Heart right ventricle (tissue), 16 donors: Measurements from ENCODE around the gene GOLT1A. TPM values are rescaled to one million over a fixed set of nuclear protein-coding genes. Genes with fewer than 3 reads are reported as not detected.
A peak's percentile ranks its signal among the peaks of the same experiment; 100 is the strongest.

Source experiments
- ATAC-seq, 8 donors: fragments of 200-7000 bp; cut with Tn5 transposase; one replicate each; pipeline ENCODE4 v1.9.1; 2020; ENCODE audit warnings: mild to moderate bottlenecking in 8 of 8, moderate library complexity in 8 of 8, moderate number of reproducible peaks in 1 of 8
- DNase-seq, 2 donors: peaks; one replicate each; pipeline ENCODE4 v3.0.0-alpha.2; 2020
- H3K27ac ChIP-seq, 10 donors: fragments of 200-600 bp; sonication (generic) in 2 of 10; one replicate each; pipeline versions ENCODE4 v1.5.0 to v1.8.0; 2020 to 2022; ENCODE audit warnings: mild to moderate bottlenecking in 3 of 10
- H3K27me3 ChIP-seq, 7 donors: fragments of 200-600 bp; one replicate each; pipeline ENCODE4 v1.8.0; 2021 to 2022; ENCODE audit warnings: mild to moderate bottlenecking in 2 of 7
- H3K36me3 ChIP-seq, 9 donors: fragments of 200-600 bp; sonication (generic) in 1 of 9; one replicate each; pipeline versions ENCODE4 v1.5.0 to v1.8.0; 2020 to 2022; ENCODE audit warnings: mild to moderate bottlenecking in 2 of 9
- H3K4me1 ChIP-seq, 9 donors: fragments of 200-600 bp; sonication (generic) in 1 of 9; one replicate each; pipeline versions ENCODE4 v1.5.0 to v1.8.0; 2020 to 2022; ENCODE audit warnings: mild to moderate bottlenecking in 4 of 9
- H3K4me3 ChIP-seq, 10 donors: fragments of 200-600 bp; sonication (generic) in 2 of 10; one replicate each; pipeline versions ENCODE4 v1.5.0 to v1.8.0; 2020 to 2022; ENCODE audit warnings: mild to moderate bottlenecking in 7 of 10, moderate library complexity in 2 of 10
- H3K9me3 ChIP-seq, 11 donors: fragments of 200-600 bp in 10 of 11; sonication (generic) in 2 of 11; one replicate each; pipeline versions ENCODE4 v1.5.0 to v1.8.0; 2013 to 2022; ENCODE audit warnings: mild to moderate bottlenecking in 2 of 11, control low read depth in 1 of 11, moderate library complexity in 1 of 11
- WGBS, 2 donors: extraction: QIAGEN DNeasy Blood & Tissue Kit; methylation state at CpG; one replicate each; pipeline ENCODE4 v1.1.7; 2013; ENCODE audit warnings: inconsistent platforms in 1 of 2; 5-methylcytosine and 5-hydroxymethylcytosine counted together
- intact Hi-C, 10 donors: fragments of 100-400 bp; cut with DNase I; formaldehyde crosslinking; loops; one replicate each; pipeline versions ENCODE4 v1.11.1 to v1.14.2; 2022
- polyA plus RNA-seq, 2 donors: library from polyadenylated mRNA; stranded (reverse); fragments of 200-250 nt; gene quantifications; one replicate each; pipeline ENCODE4 v1.2.3, GENCODE V29; 2013
- total RNA-seq, 10 donors: library from RNA; stranded (reverse); fragmentation: NEBNext Ultra II Directional in 3 of 10; extraction: Animal tissue kit (Norgen Biotek cat#: 25700) in 3 of 10; gene quantifications; one replicate each; pipeline versions ENCODE4 v1.2.1 to v1.2.4, GENCODE V29; 2021 to 2023
- TF ChIP-seq, protein P1 (sequence below), 9 donors: fragments of 200-600 bp; sonication (generic) in 2 of 9; IDR thresholded peaks; one replicate each; pipeline versions ENCODE4 v1.5.0 to v1.8.0; 2021 to 2022; ENCODE audit warnings: antibody characterized with exemption in 9 of 9, mild to moderate bottlenecking in 5 of 9, moderate library complexity in 1 of 9
- donor health status: Arrhythmogenic right ventricular cardiomyopathy.
- donor health status: ischemic (EF 13 %, LVEDD 7.1; RV severe dilation, severe dysfunction).
- donor health status: healthy with polysubstance abuse.
- donor health status: DM: no; HTN: yes; CAD: no.
- donor health status: DM: no; HTN: no; CAD: no.
- donor health status: ischemic (EF 25% LVEDD 6.9; RV normal size, moderate dysfunction).
- donor health status: ischemic (EF 25% LVEDD 5.7; RV mildly dilated, moderate dysfunction).
- donor health status: healthy.
- donor health status: DM: yes; HTN: yes; CAD: no.
- donor health status: Ischemic cardiomyopathy.
- donor health status: ischemic (EF 35%, LVEDD 5.7; RV mildly dilated, moderate dysfunction).
- donor health status: nonischemic (EF 11% LVEDD 7.7; RV severe dilation, severe dysfunction).
- donor health status: DM: yes; HTN: yes; CAD: no.
- donor health status: PGD.
- donor health status: ischemic (EF 29% LVEDD 5.4; RV normal size, mild dysfunction).
- donor health status: nonischemic (EF 23%, LVEDD 6.1; RV moderate dilation, normal function).

GOLT1A gene
- total and polyA plus RNA-seq, 12 donors, result 0.43 TPM; not detected in 11

DNA sequence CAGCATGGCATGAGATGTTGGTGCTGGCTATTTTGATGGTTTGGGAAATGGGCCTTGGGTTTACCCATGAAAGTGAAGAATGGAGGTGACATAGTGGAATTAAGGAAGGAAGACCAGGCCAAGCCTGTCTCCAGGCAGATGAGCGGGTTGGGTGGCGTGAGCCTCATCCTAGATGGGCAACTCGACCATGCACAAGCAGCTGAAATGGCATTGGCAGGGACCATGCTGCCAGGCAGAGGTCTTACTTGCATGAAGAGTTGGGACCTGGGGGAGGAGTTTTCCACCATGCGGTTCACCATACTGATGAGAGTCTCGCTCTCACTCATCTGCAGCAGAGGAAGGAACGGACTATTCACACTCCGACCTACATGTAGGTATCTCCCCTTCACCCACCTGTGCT, 37.5 kb upstream of the GOLT1A start:
- ATAC-seq (no peak), DNase-seq (no peak)
- Histone ChIP-seq H3K9me3 (no peaks in the 10 kb centered on the region), H3K4me3 (no peak overlapping the region), H3K4me1 (peaks cover 0 to 26% (median 0%) of the 10 kb centered on the region in 9 donors), H3K36me3 (peaks cover 0 to 45% (median 0%) of the 10 kb centered on the region in 9 donors), H3K27me3 (no peaks in the 10 kb centered on the region), H3K27ac (no peak overlapping the region)
- WGBS, 2 donors, result 96 to 98% methylated on average over 7 of the region's 7 CpGs
- TF ChIP-seq, protein P1, sequence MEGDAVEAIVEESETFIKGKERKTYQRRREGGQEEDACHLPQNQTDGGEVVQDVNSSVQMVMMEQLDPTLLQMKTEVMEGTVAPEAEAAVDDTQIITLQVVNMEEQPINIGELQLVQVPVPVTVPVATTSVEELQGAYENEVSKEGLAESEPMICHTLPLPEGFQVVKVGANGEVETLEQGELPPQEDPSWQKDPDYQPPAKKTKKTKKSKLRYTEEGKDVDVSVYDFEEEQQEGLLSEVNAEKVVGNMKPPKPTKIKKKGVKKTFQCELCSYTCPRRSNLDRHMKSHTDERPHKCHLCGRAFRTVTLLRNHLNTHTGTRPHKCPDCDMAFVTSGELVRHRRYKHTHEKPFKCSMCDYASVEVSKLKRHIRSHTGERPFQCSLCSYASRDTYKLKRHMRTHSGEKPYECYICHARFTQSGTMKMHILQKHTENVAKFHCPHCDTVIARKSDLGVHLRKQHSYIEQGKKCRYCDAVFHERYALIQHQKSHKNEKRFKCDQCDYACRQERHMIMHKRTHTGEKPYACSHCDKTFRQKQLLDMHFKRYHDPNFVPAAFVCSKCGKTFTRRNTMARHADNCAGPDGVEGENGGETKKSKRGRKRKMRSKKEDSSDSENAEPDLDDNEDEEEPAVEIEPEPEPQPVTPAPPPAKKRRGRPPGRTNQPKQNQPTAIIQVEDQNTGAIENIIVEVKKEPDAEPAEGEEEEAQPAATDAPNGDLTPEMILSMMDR (IDR thresholded peaks at IDR 0.05), result no peak
- intact Hi-C loops, result loop anchor here in 1 of 10 donors (10.0 kb wide), 1 partner anchor 114 kb away; no protein-coding TSS in a partner anchor

DNA sequence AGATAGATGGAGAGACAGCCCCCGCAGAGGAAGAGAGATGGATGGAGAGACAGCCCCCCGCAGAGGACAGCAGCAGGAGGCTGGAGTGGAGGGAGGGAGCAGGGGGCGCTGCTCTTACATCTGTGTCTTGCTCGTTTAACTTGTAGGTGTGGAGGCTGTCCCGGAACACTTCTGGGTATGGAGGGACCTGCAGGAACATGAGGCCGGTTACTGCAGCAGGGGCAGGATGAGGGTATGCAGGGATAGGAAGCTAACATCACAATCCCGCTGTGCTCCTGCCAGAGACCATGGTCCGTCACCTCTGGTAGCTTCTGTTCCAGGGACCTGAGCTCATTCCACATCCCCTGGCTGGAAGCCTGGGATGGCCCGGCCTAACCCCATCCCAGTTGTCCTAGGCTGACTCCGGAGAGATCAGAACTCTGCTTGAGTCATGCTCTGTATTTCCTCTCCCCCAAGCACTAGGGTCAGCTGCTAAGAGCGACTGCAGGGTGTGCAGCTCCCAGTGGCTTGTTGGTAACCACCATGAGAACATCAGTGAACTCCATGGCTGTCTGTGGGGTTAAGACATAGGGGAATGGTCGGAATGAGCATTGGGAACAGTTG, 36.7 kb upstream of the GOLT1A start:
- H3K27me3 ChIP-seq, result no peaks in the 10 kb centered on the region
- no peak overlapping the region for H3K4me3 ChIP-seq
- TF ChIP-seq, protein P1 (IDR thresholded peaks at IDR 0.05), result no peak
- H3K36me3 ChIP-seq, result peaks cover 0 to 40% (median 0%) of the 10 kb centered on the region in 9 donors
- 66 to 74% methylated on average over 12 of the region's 12 CpGs for WGBS, 2 donors
- peak overlapping the region in 1 of 10 donors; percentile 7 for H3K27ac ChIP-seq
- H3K9me3 ChIP-seq, result no peaks in the 10 kb centered on the region
- peaks cover 0 to 26% (median 0%) of the 10 kb centered on the region in 9 donors for H3K4me1 ChIP-seq
- ATAC-seq (peak; percentile 48 to 82 (median 70)), DNase-seq (no peak)
- intact Hi-C loops, result loop anchor here in 1 of 10 donors (10.0 kb wide), 1 partner anchor 114 kb away; no protein-coding TSS in a partner anchor

DNA sequence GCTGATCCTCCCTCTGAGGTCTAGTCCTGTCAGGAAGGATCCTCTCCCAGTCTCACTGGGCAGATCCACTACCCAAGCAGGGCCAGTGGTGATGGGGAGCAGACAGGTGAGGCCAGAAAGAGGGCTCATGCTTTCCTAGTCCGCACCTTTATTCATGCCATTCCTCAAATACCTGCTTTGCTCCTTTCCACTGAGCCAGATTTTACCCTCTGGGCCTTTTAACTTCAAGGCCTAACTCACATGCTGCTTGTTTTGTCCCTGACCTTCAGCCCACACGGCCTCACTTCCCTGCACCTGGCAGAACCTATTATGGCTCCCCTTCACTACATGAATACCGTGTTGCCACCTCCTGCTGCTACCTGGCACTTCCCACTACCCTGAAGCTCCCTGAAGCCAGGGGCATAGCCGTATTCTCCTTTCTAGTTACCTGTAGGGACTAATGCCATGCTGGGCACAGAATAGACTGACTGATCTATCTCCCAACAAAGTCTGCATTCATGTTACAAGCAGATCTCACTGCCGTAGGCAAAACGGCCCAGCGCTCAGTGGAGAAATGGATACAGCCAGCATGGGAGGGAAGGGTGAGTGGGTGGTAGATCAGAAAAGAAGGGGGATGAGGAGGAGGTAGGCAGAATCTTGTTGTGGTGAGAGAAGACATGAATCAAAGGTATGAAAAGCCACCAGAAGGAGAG, 36.1 kb upstream of the GOLT1A start:
- no peak for DNase-seq
- Histone ChIP-seq H3K27me3 (no peaks in the 10 kb centered on the region), H3K4me1 (peaks cover 0 to 26% (median 0%) of the 10 kb centered on the region in 9 donors), H3K9me3 (no peaks in the 10 kb centered on the region), H3K4me3 (no peak overlapping the region), H3K27ac (no peak overlapping the region), H3K36me3 (peaks cover 0 to 40% (median 0%) of the 10 kb centered on the region in 9 donors)
- no peak for ATAC-seq
- intact Hi-C loops, result loop anchor here in 2 of 10 donors (10.0 kb wide), 2 partner anchors 65 to 115 kb away; no protein-coding TSS in a partner anchor
- WGBS, 2 donors, result 86 to 87% methylated on average over 7 of the region's 7 CpGs
- TF ChIP-seq, protein P1 (IDR thresholded peaks at IDR 0.05), result no peak

DNA sequence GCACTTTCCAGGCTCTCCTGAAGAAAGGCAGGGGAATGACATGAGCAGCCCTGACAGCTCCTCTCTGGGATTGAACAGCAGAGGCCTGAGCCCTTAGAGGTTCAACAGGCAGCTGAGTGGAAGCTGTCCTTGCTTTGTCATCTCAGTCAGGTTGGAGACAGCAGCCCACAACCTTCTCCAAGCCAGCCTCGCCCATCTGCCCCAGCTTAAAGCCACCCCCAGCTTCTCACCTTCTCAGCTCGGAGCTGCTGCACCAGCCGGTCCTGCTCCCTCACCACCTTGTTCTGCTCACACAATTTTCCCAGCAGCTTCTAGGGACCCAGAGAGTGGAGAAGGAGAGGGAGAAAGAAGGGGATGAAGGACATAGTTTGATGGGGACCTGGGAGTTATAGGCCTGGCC, 35.2 kb upstream of the GOLT1A start:
- Histone ChIP-seq H3K36me3 (peaks cover 0 to 46% (median 0%) of the 10 kb centered on the region in 9 donors), H3K27me3 (no peaks in the 10 kb centered on the region), H3K27ac (no peak overlapping the region), H3K9me3 (no peaks in the 10 kb centered on the region), H3K4me3 (no peak overlapping the region), H3K4me1 (peaks cover 0 to 21% (median 0%) of the 10 kb centered on the region in 9 donors)
- ATAC-seq, result no peak
- TF ChIP-seq, protein P1 (IDR thresholded peaks at IDR 0.05), result no peak
- 95% methylated on average over 3 of the region's 3 CpGs for WGBS, 2 donors
- intact Hi-C loops, result loop anchor here in 1 of 10 donors (10.0 kb wide), 1 partner anchor 64 kb away; no protein-coding TSS in a partner anchor
- DNase-seq, result no peak
